ENCODE data around the gene EML1. TPM values are rescaled to one million over a fixed set of nuclear protein-coding genes. Genes with fewer than 3 reads are reported as not detected.

The EML1 gene
- total RNA-seq, 1 donor from 2014 or later: 36.4 TPM

DNA sequence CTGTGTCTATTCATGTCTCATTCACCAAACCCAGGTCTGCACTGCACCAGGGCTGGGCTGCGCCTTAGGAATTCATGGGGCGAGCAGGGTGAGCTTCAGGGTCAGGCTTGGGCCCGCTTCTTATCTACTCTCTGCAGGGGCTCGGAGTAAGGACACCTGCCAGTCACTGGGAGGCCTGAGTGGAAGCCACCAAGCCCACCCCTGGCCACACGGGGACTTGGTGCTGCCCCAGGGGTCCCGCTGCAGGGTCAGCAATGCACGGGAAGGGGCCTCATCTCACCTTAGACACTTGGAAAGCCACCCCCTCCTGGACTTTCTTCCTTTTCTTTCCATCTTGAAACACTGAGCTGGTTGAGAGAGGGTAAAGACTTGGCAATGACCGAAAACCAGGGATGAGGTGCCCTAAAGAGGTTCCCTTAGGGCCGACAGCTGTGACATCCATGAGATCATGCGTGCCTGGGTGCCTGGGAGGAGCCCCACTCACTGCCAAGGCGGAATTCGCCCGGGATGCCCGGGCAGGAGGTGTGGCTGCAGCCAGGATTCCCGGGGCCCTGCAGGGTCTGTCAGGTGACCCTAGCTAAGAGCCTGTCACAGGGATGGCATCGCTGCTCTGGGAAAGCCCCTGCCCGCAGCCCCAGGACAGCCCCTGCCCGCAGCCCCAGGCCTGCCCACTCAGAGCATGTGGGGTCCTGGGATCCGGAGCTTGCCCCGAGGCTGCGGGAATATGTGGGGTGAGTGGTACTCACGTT, 45.5 kb upstream of the EML1 start:
- no peaks in the 10 kb centered on the region for H3K27me3 Mint-ChIP-seq (ENCODE audit: low read depth)

DNA sequence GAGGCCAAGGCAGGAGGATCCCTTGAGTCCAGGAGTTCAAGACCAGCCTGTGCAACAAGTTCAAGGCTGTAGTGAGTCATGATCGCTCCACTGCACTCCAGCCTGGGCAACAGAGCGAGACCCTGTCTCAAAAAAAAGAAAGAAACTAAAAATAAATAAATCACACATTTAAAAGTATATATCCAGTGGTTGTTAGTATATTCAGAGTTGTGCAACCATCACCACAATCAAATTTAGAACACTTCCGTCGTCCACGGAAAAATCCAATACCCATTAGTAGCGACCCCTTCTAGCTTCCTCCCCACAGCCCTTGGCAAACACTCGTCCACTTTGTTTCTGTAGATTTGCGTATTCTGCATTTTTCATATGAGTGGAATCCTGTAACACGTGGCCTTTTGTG, 44.7 kb upstream of the EML1 start:
- no peak overlapping the region for H3K4me3 Mint-ChIP-seq (ENCODE audit: unreplicated experiment)
- TF ChIP-seq, protein P1, sequence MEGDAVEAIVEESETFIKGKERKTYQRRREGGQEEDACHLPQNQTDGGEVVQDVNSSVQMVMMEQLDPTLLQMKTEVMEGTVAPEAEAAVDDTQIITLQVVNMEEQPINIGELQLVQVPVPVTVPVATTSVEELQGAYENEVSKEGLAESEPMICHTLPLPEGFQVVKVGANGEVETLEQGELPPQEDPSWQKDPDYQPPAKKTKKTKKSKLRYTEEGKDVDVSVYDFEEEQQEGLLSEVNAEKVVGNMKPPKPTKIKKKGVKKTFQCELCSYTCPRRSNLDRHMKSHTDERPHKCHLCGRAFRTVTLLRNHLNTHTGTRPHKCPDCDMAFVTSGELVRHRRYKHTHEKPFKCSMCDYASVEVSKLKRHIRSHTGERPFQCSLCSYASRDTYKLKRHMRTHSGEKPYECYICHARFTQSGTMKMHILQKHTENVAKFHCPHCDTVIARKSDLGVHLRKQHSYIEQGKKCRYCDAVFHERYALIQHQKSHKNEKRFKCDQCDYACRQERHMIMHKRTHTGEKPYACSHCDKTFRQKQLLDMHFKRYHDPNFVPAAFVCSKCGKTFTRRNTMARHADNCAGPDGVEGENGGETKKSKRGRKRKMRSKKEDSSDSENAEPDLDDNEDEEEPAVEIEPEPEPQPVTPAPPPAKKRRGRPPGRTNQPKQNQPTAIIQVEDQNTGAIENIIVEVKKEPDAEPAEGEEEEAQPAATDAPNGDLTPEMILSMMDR (IDR thresholded peaks at IDR 0.05): no peak
- DNase-seq (ENCODE audit: low spot score): no peak
- no peaks in the 10 kb centered on the region for H3K36me3 Mint-ChIP-seq (ENCODE audit: low read depth)
- H3K27ac Mint-ChIP-seq (ENCODE audit: unreplicated experiment): no peak overlapping the region
- no peaks in the 10 kb centered on the region for H3K9me3 Mint-ChIP-seq (ENCODE audit: low read depth)
- no peaks in the 10 kb centered on the region for H3K27me3 Mint-ChIP-seq (ENCODE audit: low read depth)
- peaks cover 72% of the 10 kb centered on the region for H3K4me1 Mint-ChIP-seq (ENCODE audit: low read depth)

More for the DNA sequence above, 45.5 kb upstream of the EML1 start:
- H3K4me1 Mint-ChIP-seq (ENCODE audit: low read depth): peaks cover 64% of the 10 kb centered on the region
- H3K9me3 Mint-ChIP-seq (ENCODE audit: low read depth): no peaks in the 10 kb centered on the region
- TF ChIP-seq, protein P1 (IDR thresholded peaks at IDR 0.05): no peak
- DNase-seq (ENCODE audit: low spot score): peak; percentile 82
- H3K27ac Mint-ChIP-seq (ENCODE audit: unreplicated experiment): no peak overlapping the region
- H3K4me3 Mint-ChIP-seq (ENCODE audit: unreplicated experiment): no peak overlapping the region
- no peaks in the 10 kb centered on the region for H3K36me3 Mint-ChIP-seq (ENCODE audit: low read depth)

DNA sequence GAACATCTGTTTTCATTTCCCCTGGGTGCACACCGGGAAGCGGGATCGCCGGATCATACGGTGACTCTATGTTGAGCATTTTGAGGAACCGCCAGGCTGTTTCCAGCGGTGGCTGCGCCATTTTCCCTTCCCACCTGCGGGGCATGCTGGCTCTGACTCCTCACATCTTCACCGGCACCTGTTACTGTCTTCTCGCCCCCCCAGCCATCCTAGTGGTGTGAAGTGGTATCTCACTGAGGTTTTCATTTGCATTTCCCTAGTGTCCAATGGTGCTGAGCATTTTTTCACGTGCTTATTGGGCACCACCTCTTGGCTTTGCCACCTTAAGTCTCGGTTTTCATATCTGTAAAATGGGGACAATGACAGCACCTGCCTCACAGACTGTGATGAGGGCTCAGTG, 44.1 kb upstream of the EML1 start:
- Mint-ChIP-seq H3K27me3 (ENCODE audit: low read depth) (no peaks in the 10 kb centered on the region), H3K27ac (ENCODE audit: unreplicated experiment) (no peak overlapping the region), H3K4me1 (ENCODE audit: low read depth) (peaks cover 75% of the 10 kb centered on the region), H3K9me3 (ENCODE audit: low read depth) (no peaks in the 10 kb centered on the region), H3K4me3 (ENCODE audit: unreplicated experiment) (no peak overlapping the region), H3K36me3 (ENCODE audit: low read depth) (no peaks in the 10 kb centered on the region)
- no peak for DNase-seq (ENCODE audit: low spot score)
- TF ChIP-seq, protein P1 (IDR thresholded peaks at IDR 0.05): peak; percentile 38

DNA sequence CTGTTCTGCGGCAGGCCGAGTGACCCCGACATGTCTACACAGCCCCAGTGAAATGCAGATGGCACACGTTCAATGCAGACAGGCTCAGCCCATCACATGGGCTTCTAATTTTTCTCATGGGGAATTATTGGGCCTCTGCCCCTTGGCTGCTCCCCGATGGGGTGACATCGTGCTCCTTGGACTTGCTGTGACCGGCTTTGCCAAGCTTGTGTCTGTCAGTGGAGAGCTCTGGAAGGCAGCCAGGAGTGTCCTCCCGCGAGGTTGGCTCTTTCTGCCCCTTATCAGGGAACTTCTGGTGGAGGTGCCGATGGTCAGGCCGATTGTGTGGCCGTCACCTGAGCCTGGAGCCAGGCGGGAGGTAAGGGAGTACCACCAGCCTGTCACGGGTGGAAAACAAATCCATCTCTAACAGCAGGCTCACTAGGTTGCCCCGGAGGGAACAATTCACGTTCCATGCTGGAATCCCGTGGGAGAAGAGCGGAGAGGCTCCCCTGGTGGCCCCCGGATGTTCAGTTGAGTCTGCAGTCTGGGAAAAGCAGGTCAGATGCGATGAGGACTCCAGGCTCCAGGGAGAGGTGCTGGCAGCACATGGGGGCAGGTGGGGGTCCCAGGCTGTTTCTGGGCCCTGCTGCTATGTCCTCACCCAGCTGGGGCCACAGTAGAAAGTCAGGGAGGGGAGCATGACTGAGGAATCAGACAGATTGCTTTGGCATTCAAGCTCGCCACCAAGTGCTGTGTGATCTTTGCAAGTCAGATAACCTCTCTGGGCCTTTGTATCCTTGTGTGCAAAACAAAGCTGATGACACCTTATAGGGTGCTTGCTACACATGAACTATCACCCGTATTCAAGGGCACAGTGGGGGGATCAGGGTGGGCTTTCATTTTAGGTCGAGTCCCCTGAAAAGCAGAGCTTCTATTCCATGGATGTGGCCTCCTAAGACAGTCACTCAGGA, 43.2 kb upstream of the EML1 start:
- TF ChIP-seq, protein P1 (IDR thresholded peaks at IDR 0.05): no peak
- H3K27me3 Mint-ChIP-seq (ENCODE audit: low read depth): no peaks in the 10 kb centered on the region
- H3K36me3 Mint-ChIP-seq (ENCODE audit: low read depth): no peaks in the 10 kb centered on the region
- H3K4me3 Mint-ChIP-seq (ENCODE audit: unreplicated experiment): no peak overlapping the region
- peaks cover 75% of the 10 kb centered on the region for H3K4me1 Mint-ChIP-seq (ENCODE audit: low read depth)
- no peaks in the 10 kb centered on the region for H3K9me3 Mint-ChIP-seq (ENCODE audit: low read depth)
- DNase-seq (ENCODE audit: low spot score): no peak
- H3K27ac Mint-ChIP-seq (ENCODE audit: unreplicated experiment): no peak overlapping the region

DNA sequence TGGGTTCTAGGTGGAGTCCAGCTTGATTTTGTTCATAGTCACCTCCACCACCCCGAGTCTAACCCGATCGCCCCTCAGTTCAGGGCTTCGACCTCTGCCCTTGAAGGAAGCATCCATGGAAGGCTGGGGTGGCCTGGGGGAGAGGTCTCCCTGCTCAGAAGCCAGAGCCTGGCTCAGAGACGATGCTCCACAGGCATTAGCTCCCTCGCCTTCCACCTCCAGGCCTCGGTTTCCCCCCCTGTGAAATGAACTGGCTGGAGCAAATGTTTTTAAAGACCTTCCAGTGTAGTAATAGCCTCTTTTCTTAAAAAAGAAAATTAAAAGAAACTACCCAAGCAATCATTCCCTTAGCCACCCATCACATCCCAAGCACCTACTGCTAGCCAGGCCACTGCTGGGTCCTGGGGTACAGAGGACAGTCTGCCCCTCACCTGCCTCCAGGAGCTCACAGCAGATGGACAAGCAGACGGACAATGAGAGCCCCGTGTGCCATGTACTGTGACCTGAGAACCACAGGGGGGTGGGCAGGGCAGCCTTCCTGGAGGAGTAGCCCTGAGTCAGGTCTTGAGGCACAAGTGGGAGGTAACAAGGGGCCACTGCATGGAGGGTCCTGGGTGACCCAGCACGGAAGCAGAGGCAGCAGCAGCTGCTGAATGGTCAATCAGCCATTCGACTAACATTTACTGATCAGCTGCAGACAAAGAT, 42.3 kb upstream of the EML1 start:
- no peaks in the 10 kb centered on the region for H3K36me3 Mint-ChIP-seq (ENCODE audit: low read depth)
- no peaks in the 10 kb centered on the region for H3K9me3 Mint-ChIP-seq (ENCODE audit: low read depth)
- TF ChIP-seq, protein P1 (IDR thresholded peaks at IDR 0.05): no peak
- H3K4me3 Mint-ChIP-seq (ENCODE audit: unreplicated experiment): no peak overlapping the region
- peaks cover 72% of the 10 kb centered on the region for H3K4me1 Mint-ChIP-seq (ENCODE audit: low read depth)
- DNase-seq (ENCODE audit: low spot score): no peak
- no peaks in the 10 kb centered on the region for H3K27me3 Mint-ChIP-seq (ENCODE audit: low read depth)
- no peak overlapping the region for H3K27ac Mint-ChIP-seq (ENCODE audit: unreplicated experiment)
